A549 (cell line): ENCODE data around the gene TTLL1. TPM values are rescaled to one million over a fixed set of nuclear protein-coding genes. Genes with fewer than 3 reads are reported as not detected.
"Not testable (repeated sequence)": the region's sequence is repeated elsewhere in the genome, so short reads cannot be mapped to it uniquely, and the experiment has no call there.

Source experiments
- ATAC-seq, 2 experiments: fragments of 200-7000 bp in 1 of 2; fragments of >200 bp in 1 of 2; cut with Nextera tagmentation in 1 of 2; cut with Tn5 transposase in 1 of 2; 3 replicates each; pipeline versions ENCODE4 v1.8.0 to v1.9.1; 2018 to 2020; ENCODE audit warnings: mild to moderate bottlenecking in 1 of 2, moderate library complexity in 1 of 2
- CTCF ChIA-PET: fragments of 300-600 bp; sonication (Branson Sonifier 250); formaldehyde crosslinking; extraction: SDS; loops from one replicate; lab custom pipeline; 2021; ENCODE audit warnings: antibody characterized with exemption, inconsistent platforms; lab: Yijun Ruan, JAX
- POLR2A ChIA-PET: fragments of 350-600 bp; formaldehyde crosslinking; extraction: SDS; loops from one replicate; lab custom pipeline; 2021; ENCODE audit warnings: antibody characterized with exemption, inconsistent platforms; lab: Yijun Ruan, JAX
- DNase-seq, 2 experiments: peaks; one replicate each; pipeline versions ENCODE4 v3.0.0 to v3.0.0-alpha.2; 2011 to 2016; ENCODE audit warnings: low read depth in 1 of 2, low spot score in 1 of 2
- FAIRE-seq: peaks from 2 replicates; lab custom pipeline; 2011; peaks lifted over from hg19 to GRCh38; lab: Jason Lieb, UNC
- H3K27ac ChIP-seq, 2 experiments: fragments of >200 bp; sonication (Bioruptor Twin); formaldehyde crosslinking; 3 replicates each; pipeline ENCODE4 v1.5.1; 2016 to 2017
- H3K4me1 ChIP-seq: fragments of >200 bp; sonication (Bioruptor Twin); formaldehyde crosslinking; 3 replicates; pipeline ENCODE4 v1.6.1; 2016
- H3K4me2 ChIP-seq: fragments of >200 bp; sonication (Bioruptor Twin); formaldehyde crosslinking; 3 replicates; pipeline ENCODE4 v1.6.1; 2016
- H3K4me3 ChIP-seq: fragments of >200 bp; sonication (Bioruptor Twin); formaldehyde crosslinking; 3 replicates; pipeline ENCODE4 v1.5.1; 2016
- H3K9me3 ChIP-seq: fragments of >200 bp; sonication (Bioruptor Twin); formaldehyde crosslinking; 3 replicates; pipeline ENCODE4 v1.6.1; 2016
- CEBPB ChIP-seq, 2 experiments: fragments of >200 bp in 1 of 2; sonication (Bioruptor Twin) in 1 of 2; formaldehyde crosslinking in 1 of 2; IDR thresholded peaks; 2 replicates each; pipeline ENCODE4 v1.6.1; 2012 to 2016
- CHD4 ChIP-seq: fragments of 200-600 bp; sonication (generic); IDR thresholded peaks from 2 replicates; pipeline ENCODE4 v1.6.1; 2016; ENCODE audit warnings: antibody characterized with exemption, mild to moderate bottlenecking, borderline replicate concordance
- EHF ChIP-seq: fragments of 250-450 bp; sonication (Bioruptor Pico); IDR thresholded peaks from 2 replicates; pipeline ENCODE4 v1.5.0; 2020; ENCODE audit warnings: mild to moderate bottlenecking
- ESRRA ChIP-seq: fragments of 150-350 bp; IDR thresholded peaks from 2 replicates; pipeline ENCODE4 v1.6.1; 2014; ENCODE audit warnings: mild to moderate bottlenecking, low read length, borderline replicate concordance
- HDAC2 ChIP-seq: fragments of 200-600 bp; sonication (generic); IDR thresholded peaks from 2 replicates; pipeline ENCODE4 v1.6.1; 2016
- HES2 ChIP-seq: fragments of >200 bp; sonication (Bioruptor Twin); formaldehyde crosslinking; IDR thresholded peaks from 2 replicates; pipeline ENCODE4 v1.6.1; 2016
- KDM1A ChIP-seq: fragments of 200-600 bp; sonication (generic); IDR thresholded peaks from 2 replicates; pipeline ENCODE4 v1.6.1; 2016; ENCODE audit warnings: low read depth, mild to moderate bottlenecking
- MAZ ChIP-seq: fragments of 150-350 bp; IDR thresholded peaks from 2 replicates; pipeline ENCODE4 v1.6.1; 2014; ENCODE audit warnings: antibody characterized with exemption, low read depth, low read length, borderline replicate concordance
- RAD21 ChIP-seq, 2 experiments: fragments of >200 bp in 1 of 2; sonication (Bioruptor Twin) in 1 of 2; formaldehyde crosslinking in 1 of 2; IDR thresholded peaks in 1 of 2; conservative IDR thresholded peaks in 1 of 2; 2 replicates in 1 of 2; 3 replicates in 1 of 2; pipeline ENCODE4 v1.6.1; 2012 to 2018; ENCODE audit warnings: inconsistent platforms in 1 of 2
- RNF2 ChIP-seq: fragments of 200-600 bp; sonication (generic); IDR thresholded peaks from 2 replicates; pipeline ENCODE4 v1.6.1; 2016; ENCODE audit warnings: low read depth, mild to moderate bottlenecking, antibody characterized with exemption, moderate library complexity, borderline replicate concordance
- TP53 ChIP-seq: fragments of 250-450 bp; sonication (Bioruptor Pico); IDR thresholded peaks from 2 replicates; pipeline ENCODE4 v1.5.0; 2021; ENCODE audit warnings: mild to moderate bottlenecking, moderate library complexity
- ZFP36 ChIP-seq: fragments of 450-650 bp; IDR thresholded peaks from 2 replicates; pipeline ENCODE4 v1.6.1; 2014; ENCODE audit warnings: borderline replicate concordance; ENCODE audit not compliant: partially characterized antibody
- ZSCAN20 ChIP-seq: fragments of 250-450 bp; sonication (Bioruptor Pico); IDR thresholded peaks from 2 replicates; pipeline ENCODE4 v1.8.0; 2022; ENCODE audit warnings: mild to moderate bottlenecking, moderate library complexity
- WGBS: methylation state at CpG from one replicate; pipeline ENCODE4 v1.1.6; 2017; ENCODE audit errors: missing lambda C conversion rate; 5-methylcytosine and 5-hydroxymethylcytosine counted together
- polyA plus RNA-seq, 4 experiments: library from polyadenylated mRNA; depleted of rRNA in 3 of 4; stranded (reverse); fragments of >200 nt; fragmentation: RNase III in 1 of 4; extraction: RNeasy Plus Mini Kit Qiagen cat#74134 plus additional on column Dnase treatment in 1 of 4; gene quantifications; 2 replicates in 3 of 4; 3 replicates in 1 of 4; pipeline ENCODE4 v1.2.3, GENCODE V29; 2011 to 2017
- TF ChIP-seq, protein P1 (sequence below): fragments of 250-450 bp; sonication (Bioruptor Pico); IDR thresholded peaks from 2 replicates; pipeline ENCODE4 v1.5.0; 2020; ENCODE audit warnings: low read depth, mild to moderate bottlenecking, moderate library complexity
- TF ChIP-seq, protein P2 (sequence below): fragments of 450-650 bp; IDR thresholded peaks from 2 replicates; pipeline ENCODE4 v1.6.1; 2014; ENCODE audit warnings: antibody characterized with exemption

TTLL1 gene
- polyA plus RNA-seq, 2 of the 4 experiments (the other 2 are of a cell fraction), result 2.3 to 5.0 TPM

DNA sequence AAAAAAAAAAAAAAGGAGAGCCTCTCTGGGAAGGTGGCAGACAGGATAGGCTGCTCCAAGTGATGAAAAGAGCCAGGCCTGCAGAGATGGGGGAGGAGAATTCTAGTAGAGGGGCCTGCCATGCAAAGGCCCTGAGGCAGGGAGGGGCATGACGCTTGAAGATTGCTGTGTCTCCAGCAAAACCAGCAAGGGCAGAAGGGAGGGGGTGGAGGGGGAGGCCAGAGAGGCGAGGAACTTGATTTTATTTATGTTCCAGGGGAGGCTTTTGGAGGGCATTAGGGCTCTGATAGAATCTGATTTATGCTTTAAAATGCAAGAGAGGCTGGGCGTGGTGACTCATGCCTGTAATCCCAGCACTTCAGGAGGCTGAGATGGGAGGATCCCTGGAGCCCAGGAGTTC, 57.6 kb downstream of the TTLL1 start:
- no peak for ATAC-seq
- Histone ChIP-seq H3K4me2 (no peak overlapping the region), H3K27ac (peak overlapping the region; percentile 39 to 44; a peak in 2 of 6 replicates), H3K4me1 (peaks cover 18% of the 10 kb centered on the region), H3K9me3 (no peaks in the 10 kb centered on the region), H3K4me3 (no peak overlapping the region)
- CTCF ChIA-PET, result interaction anchor here (2.2 kb wide), 1 partner anchor 42 kb away, joined by 6 read pairs; no protein-coding TSS in a partner anchor
- WGBS, result 33% methylated on average over 3 of the region's 3 CpGs
- TF ChIP-seq RAD21 (conservative IDR thresholded peaks at IDR 0.05 in 1 of 2, IDR thresholded peaks at IDR 0.05 in 1 of 2), result no peak
- TF ChIP-seq, protein P1, sequence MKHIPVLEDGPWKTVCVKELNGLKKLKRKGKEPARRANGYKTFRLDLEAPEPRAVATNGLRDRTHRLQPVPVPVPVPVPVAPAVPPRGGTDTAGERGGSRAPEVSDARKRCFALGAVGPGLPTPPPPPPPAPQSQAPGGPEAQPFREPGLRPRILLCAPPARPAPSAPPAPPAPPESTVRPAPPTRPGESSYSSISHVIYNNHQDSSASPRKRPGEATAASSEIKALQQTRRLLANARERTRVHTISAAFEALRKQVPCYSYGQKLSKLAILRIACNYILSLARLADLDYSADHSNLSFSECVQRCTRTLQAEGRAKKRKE (CRISPR knock-in tag), result no peak
- no peak for FAIRE-seq
- DNase-seq, result no peak
- POLR2A ChIA-PET, result interaction anchor here (0.5 kb wide), 1 partner anchor 110 kb away, joined by 5 read pairs; no protein-coding TSS in a partner anchor

DNA sequence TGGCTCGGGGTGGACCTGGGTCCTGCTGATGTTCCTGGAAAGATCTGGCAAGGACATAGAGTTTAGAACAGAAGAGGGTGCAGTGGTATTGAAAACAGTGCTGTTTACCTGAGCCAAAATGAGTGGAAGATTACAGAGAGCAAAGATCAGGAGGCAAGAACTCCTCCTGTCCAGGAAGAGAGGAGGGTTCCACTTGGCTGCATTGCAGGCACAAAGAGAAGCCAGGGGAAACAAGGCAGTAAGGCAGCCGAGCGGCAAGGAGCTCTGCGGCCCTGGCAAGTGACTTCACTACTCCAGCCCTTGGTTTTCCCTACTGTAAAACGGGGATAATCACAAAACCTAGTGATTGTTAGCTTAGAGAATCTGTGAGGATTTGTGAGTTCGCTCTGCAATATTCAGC, 70.6 kb downstream of the TTLL1 start:
- WGBS, result 79% methylated on average over 6 of the region's 6 CpGs
- no peak for ATAC-seq

GRCh38 chr22:43017525-43018460, 71.4 kb downstream of the TTLL1 start:
- H3K9me3 ChIP-seq, result no peaks in the 10 kb centered on the region
- no peak overlapping the region for H3K4me3 ChIP-seq
- 71% methylated on average over 10 of the region's 10 CpGs for WGBS
- H3K4me2 ChIP-seq, result peak overlapping the region; percentile 38
- peak overlapping the region; percentile 28 to 61; a peak in 4 of 6 replicates for H3K27ac ChIP-seq
- H3K4me1 ChIP-seq, result peaks cover 31% of the 10 kb centered on the region
- ATAC-seq (no peak), FAIRE-seq (no peak), DNase-seq (no peak)
- TF ChIP-seq KDM1A, result no peak
- TF ChIP-seq, protein P2, sequence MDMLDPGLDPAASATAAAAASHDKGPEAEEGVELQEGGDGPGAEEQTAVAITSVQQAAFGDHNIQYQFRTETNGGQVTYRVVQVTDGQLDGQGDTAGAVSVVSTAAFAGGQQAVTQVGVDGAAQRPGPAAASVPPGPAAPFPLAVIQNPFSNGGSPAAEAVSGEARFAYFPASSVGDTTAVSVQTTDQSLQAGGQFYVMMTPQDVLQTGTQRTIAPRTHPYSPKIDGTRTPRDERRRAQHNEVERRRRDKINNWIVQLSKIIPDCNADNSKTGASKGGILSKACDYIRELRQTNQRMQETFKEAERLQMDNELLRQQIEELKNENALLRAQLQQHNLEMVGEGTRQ, result 0 out of 2 replicates have a peak, but pooled peaks have one; percentile 25
- POLR2A ChIA-PET, result no interaction called here
- CTCF ChIA-PET, result interaction anchor here (0.7 to 1.4 kb wide), 2 partner anchors 16 to 72 kb away, joined by 3 to 5 read pairs; no protein-coding TSS in a partner anchor

More for the DNA sequence above, 70.6 kb downstream of the TTLL1 start:
- peak overlapping the region; percentile 28 to 61; a peak in 4 of 6 replicates for H3K27ac ChIP-seq
- H3K4me2 ChIP-seq, result peak overlapping the region; percentile 38
- ChIA-PET POLR2A (no interaction called here), CTCF (interaction anchor here (1.4 kb wide), 1 partner anchor 15 kb away, joined by 5 read pairs; no protein-coding TSS in a partner anchor)
- H3K4me1 ChIP-seq, result peaks cover 23% of the 10 kb centered on the region
- H3K9me3 ChIP-seq, result no peaks in the 10 kb centered on the region
- H3K4me3 ChIP-seq, result no peak overlapping the region
- FAIRE-seq (no peak), DNase-seq (no peak)
- no peak for TF ChIP-seq HDAC2
- TF ChIP-seq ZFP36, result no peak
- TF ChIP-seq CEBPB (IDR thresholded peaks at IDR 0.05), result no peak
- TF ChIP-seq ZSCAN20 (CRISPR knock-in tag), result no peak
- no peak for TF ChIP-seq EHF

DNA sequence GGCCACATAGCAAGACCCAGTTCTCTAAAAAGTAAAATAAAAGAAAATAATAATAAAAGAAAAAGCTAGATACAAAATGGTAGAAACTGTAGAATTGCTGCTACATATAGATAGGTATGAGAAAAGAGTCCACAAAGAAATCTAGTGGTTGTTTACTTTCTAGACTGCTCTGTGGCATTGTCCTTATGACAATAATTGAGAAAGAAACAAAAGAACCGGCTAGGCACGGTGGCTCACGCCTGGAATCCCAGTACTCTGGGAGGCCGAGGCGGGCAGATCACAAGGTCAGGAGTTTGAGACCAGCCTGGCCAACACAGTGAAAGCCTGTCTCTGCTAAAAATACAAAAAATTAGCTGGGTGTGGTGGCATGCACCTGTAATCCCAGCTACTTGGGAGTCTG, 73.0 kb downstream of the TTLL1 start:
- H3K27ac ChIP-seq, result peak overlapping the region in 1 of 2 experiments; percentile 87; a peak in 4 of 6 replicates
- WGBS, result 87% methylated on average over 5 of the region's 5 CpGs

DNA sequence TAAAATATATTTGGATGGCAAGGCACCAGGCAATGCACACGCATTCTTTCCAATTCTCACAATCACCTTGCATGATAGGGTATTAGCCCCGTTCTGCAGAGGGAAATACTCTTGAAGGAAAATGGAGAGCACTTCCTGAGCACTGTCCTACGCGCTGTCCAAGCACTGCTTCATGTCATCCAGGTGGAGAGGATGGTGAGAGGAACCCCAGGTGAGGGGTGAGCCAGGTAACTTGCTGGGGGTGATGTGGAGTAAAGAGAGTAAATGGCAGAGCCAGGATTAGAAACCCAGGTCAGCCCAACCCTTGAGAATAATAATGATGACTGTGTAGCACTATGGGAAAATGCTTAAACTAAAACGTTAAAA, 73.5 kb downstream of the TTLL1 start:
- POLR2A ChIA-PET, result interaction anchor here (0.6 to 3.1 kb wide), 6 partner anchors 8 to 27 kb away, joined by 5 to 25 read pairs (median 5); no protein-coding TSS in a partner anchor
- CTCF ChIA-PET, result interaction anchor here (2.1 to 2.5 kb wide), 2 partner anchors 18 to 25 kb away, joined by 7 to 10 read pairs; no protein-coding TSS in a partner anchor
- Histone ChIP-seq H3K9me3 (no peaks in the 10 kb centered on the region), H3K4me3 (peak overlapping the region; percentile 92), H3K4me1 (peaks cover 44% of the 10 kb centered on the region), H3K4me2 (peak overlapping the region; percentile 74), H3K27ac (peak overlapping the region; percentile 69 to 87)
- WGBS, result 26% methylated on average over 5 of the region's 5 CpGs
- FAIRE-seq (no peak), DNase-seq (no peak), ATAC-seq (peak; percentile 3 to 20; a peak in 3 of 6 replicates)
- TF ChIP-seq MAZ (no peak), CHD4 (no peak), HES2 (no peak), TP53 (no peak), RNF2 (no peak), ESRRA (no peak)

More for the DNA sequence above, 73.0 kb downstream of the TTLL1 start:
- CTCF ChIA-PET, result interaction anchor here (0.9 to 2.5 kb wide), 3 partner anchors 18 to 41 kb away, joined by 6 to 10 read pairs (median 7); no protein-coding TSS in a partner anchor
- peak overlapping the region; percentile 74; the same call in 2 of the 3 replicates for H3K4me2 ChIP-seq
- H3K4me3 ChIP-seq, ATAC-seq, POLR2A ChIA-PET, DNase-seq, FAIRE-seq, H3K9me3 ChIP-seq: not testable (repeated sequence)
- H3K4me1 ChIP-seq, result peaks cover 39% of the 10 kb centered on the region
